IPS-18c (cell line): ENCODE results near the gene SLC39A5.
A peak's percentile ranks its signal among the peaks of the same experiment; 100 is the strongest.

Experiments used
- H3K4me3 ChIP-seq: 2 replicates; pipeline ENCODE4 v1.7.0; 2013; ENCODE audit warnings: low read depth, mild to moderate bottlenecking, low read length, moderate library complexity; ENCODE audit not compliant: insufficient read depth
- H3K9me3 ChIP-seq: one replicate; pipeline ENCODE4 v1.6.1; 2013; ENCODE audit warnings: mild to moderate bottlenecking, low read length, moderate library complexity; ENCODE audit not compliant: control insufficient read depth, insufficient read depth

SLC39A5 gene

GRCh38 chr12:56231184-56231582 lies 1.3 kb downstream of the SLC39A5 start:
- Histone ChIP-seq H3K9me3 (no peaks in the 10 kb centered on the region), H3K4me3 (no peak overlapping the region)

DNA sequence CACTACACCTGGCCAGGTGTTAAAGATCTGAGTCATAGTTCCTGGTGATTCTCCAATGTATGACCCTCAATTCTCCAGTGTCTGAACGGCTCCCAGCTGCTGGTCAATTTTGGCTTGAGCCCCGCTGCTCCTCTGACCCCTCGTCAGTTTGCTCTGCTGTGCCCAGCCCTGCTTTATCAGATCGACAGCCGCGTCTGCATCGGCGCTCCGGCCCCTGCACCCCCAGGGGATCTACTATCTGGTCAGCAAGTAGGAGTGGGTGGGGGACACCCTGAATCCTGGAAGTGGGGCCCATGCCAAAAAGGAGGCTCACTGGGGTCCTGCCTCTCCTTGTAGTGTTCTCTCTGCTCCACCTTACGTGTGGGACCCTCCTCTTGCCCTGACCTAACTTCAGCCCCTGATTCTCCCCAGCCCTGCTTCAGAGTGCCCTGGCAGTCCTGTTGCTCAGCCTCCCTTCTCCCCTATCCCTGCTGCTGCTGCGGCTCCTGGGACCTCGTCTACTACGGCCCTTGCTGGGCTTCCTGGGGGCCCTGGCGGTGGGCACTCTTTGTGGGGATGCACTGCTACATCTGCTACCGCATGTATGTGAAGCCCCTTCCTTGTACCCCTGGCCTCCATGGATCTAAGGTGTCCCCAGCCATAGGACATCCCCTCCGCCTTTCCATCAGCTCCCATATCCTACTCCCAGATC lies 5.0 kb downstream of the SLC39A5 start:
- Histone ChIP-seq H3K9me3 (no peaks in the 10 kb centered on the region), H3K4me3 (no peak overlapping the region)

DNA sequence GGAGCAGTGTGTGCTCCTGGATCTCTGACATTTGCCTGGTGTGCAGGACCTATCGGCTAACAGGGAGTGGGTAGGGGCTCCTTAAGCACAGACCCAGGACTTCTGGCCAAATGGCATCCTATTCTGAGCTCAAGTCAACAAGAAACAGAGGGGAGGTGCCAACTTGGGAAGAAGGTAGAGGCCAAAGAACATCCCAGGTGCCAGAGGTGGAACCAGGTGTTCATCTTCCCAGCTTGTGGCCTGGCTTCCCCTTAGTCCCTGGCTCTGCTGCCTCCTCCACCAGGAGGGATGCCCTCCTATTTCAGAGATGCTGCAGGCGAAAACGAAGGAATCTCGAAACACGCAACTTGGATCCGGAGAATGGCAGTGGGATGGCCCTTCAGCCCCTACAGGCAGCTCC lies 6.2 kb downstream of the SLC39A5 start:
- Histone ChIP-seq H3K4me3 (no peak overlapping the region), H3K9me3 (no peaks in the 10 kb centered on the region)

DNA sequence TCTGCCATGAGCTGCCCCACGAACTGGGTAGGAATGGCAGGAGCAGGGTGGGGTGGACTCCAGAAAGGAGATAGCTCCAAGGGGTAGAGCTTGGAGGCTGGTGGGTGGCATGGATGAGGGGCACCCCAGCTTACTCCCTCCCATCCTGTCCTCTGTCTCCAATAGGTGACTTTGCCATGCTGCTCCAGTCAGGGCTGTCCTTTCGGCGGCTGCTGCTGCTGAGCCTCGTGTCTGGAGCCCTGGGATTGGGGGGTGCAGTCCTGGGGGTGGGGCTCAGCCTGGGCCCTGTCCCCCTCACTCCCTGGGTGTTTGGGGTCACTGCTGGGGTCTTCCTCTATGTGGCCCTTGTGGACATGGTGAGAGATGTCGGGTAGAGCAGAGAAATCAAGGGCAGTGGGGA lies 7.1 kb downstream of the SLC39A5 start:
- H3K9me3 ChIP-seq, result no peaks in the 10 kb centered on the region

DNA sequence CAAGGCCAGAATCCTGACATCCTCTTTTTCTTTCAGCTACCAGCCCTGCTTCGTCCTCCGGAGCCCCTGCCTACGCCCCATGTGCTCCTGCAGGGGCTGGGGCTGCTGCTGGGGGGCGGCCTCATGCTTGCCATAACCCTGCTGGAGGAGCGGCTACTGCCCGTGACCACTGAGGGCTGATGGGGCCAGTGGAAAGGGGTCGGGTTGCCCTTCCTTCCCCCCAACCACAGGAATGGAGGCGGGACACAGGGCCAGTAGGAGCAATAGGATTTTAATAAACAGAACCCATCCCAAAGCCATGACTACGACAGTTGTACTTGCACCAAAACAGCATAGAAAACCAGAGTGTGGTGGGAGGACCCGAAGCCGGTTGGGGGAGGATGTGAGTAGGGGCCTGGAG lies 7.7 kb downstream of the SLC39A5 start:
- H3K9me3 ChIP-seq, result no peaks in the 10 kb centered on the region

More for the DNA sequence above, 7.1 kb downstream of the SLC39A5 start:
- H3K4me3 ChIP-seq, result no peak overlapping the region

GRCh38 chr12:56241424-56242303 lies 11.8 kb downstream of the SLC39A5 start:
- no peak overlapping the region for H3K4me3 ChIP-seq
- no peaks in the 10 kb centered on the region for H3K9me3 ChIP-seq

More for the DNA sequence above, 7.7 kb downstream of the SLC39A5 start:
- no peak overlapping the region for H3K4me3 ChIP-seq

- Histone ChIP-seq H3K9me3 (no peaks in the 10 kb centered on the region), H3K4me3 (no peak overlapping the region)
Observed at GRCh38 chr12:56242986-56243385, 13.1 kb downstream of the SLC39A5 start.

GRCh38 chr12:56243731-56244181 lies 13.9 kb downstream of the SLC39A5 start:
- Histone ChIP-seq H3K4me3 (no peak overlapping the region), H3K9me3 (no peaks in the 10 kb centered on the region)

- no peaks in the 10 kb centered on the region for H3K9me3 ChIP-seq
- H3K4me3 ChIP-seq, result no peak overlapping the region
Observed at GRCh38 chr12:56244494-56244893, 14.6 kb downstream of the SLC39A5 start.

- Histone ChIP-seq H3K4me3 (no peak overlapping the region), H3K9me3 (no peaks in the 10 kb centered on the region)
Observed at GRCh38 chr12:56247923-56248322, 18.1 kb downstream of the SLC39A5 start.

GRCh38 chr12:56248711-56249110 lies 18.9 kb downstream of the SLC39A5 start:
- H3K9me3 ChIP-seq, result no peaks in the 10 kb centered on the region
- no peak overlapping the region for H3K4me3 ChIP-seq

DNA sequence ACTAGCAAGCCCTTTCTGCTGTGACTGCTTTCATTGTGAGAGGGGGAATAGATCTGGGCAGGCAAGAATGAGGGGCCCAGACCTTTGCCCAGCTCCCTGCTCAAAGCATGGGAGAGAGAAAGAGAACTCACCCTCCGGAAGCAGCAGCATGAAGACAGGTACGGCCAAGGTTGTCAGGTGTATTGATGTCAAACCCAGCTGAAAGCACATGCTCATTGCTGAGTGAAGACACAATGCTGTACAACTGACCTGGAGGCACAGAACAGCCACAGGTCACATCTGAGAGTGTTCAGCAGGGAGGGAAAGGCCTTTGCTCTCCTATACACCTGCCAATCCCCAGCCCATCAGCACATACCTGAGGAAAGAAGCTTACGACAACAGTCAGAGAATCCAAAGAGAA lies 22.8 kb downstream of the SLC39A5 start:
- Histone ChIP-seq H3K4me3 (no peak overlapping the region), H3K9me3 (no peaks in the 10 kb centered on the region)

DNA sequence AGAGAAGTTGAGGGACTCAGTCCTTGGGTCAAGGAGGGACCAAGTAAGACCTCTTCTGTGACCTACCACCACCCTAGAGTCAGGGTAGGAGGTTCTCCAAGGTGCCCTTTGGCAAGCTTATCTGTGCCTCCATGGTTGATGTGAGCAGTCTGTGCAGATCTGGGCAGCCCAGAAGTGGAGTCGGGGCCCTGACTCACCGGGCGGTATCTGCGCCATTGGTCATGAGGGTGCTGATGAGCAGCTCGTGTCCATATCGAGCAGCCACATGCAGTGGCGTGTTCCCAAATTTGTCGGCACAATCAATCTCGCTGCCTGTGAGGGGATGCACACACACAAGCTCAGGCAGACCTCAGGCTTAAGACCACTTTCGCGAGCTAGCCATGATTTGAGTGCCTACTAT lies 23.2 kb downstream of the SLC39A5 start:
- Histone ChIP-seq H3K9me3 (no peaks in the 10 kb centered on the region), H3K4me3 (no peak overlapping the region)

- no peak overlapping the region for H3K4me3 ChIP-seq
- no peaks in the 10 kb centered on the region for H3K9me3 ChIP-seq
Observed at GRCh38 chr12:56255671-56256070, 25.8 kb downstream of the SLC39A5 start.

DNA sequence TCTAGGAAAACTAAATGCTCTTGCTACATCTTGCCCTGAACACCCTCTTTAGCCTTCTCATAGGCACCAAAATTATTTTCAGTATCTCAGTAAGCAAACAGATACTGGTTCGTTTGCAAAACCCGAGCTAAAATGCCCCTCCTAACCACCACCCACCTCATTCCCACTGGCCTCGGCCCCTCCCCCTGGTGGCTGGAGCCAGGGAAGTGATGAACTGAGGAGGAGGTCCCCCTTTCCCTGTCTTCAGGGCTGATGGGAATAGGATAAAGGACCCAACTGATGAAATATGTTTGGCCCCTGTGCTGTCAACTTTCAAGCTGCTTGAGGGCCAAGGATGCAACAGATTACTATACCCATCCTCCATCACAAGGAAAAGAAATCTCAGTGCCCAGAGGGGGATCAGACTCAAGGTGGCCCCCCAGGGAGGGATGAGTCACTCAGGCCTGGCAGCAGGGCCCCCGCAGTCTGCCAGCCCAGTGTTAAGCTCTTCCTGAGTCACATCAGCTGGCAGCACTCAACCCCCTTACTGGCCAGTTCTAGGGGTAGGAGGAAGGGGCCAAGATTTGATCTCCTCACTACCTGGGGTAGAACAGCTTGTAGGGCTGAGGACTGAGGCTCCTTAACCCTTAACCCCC lies 26.6 kb downstream of the SLC39A5 start:
- no peaks in the 10 kb centered on the region for H3K9me3 ChIP-seq
- H3K4me3 ChIP-seq, result peak overlapping the region; percentile 71

- Histone ChIP-seq H3K4me3 (peak overlapping the region; percentile 71), H3K9me3 (no peaks in the 10 kb centered on the region)
Observed at GRCh38 chr12:56257071-56257470, 27.2 kb downstream of the SLC39A5 start.

DNA sequence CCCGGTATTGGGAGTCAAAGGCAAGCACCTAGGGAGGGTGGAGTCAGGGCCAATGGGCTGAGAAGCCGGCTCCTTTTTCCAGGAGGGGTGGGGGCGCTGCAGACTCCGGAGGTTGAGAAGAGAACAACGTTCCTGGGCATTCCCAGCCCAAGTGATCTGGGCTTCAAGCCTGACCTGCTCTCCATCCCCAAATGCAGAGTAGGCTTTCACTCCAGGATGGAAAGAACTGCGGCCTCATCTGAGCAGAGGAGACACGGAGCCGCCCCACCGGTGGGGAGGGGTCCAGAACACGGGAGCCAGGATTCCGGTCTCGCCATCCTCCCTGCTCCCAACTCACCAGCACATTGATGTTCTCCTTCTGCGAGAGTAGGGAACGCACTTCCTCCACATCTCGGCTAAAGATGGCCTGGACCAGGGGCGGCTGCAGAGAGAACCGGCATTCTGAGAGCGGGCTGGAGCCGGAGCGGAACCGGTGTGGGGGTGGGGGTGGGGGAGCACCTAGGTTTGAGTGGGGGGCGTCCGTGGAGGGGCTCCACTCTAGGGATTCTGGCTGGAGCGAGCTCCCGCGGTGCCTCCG lies 27.7 kb downstream of the SLC39A5 start:
- H3K4me3 ChIP-seq, result peak overlapping the region; percentile 71
- H3K9me3 ChIP-seq, result no peaks in the 10 kb centered on the region
